Measurements from ENCODE around the gene MED13L. TPM values are rescaled to one million over a fixed set of nuclear protein-coding genes. Genes with fewer than 3 reads are reported as not detected.

MED13L gene
- polyA plus RNA-seq, 3 donors, result 69.2 to 91.0 (median 81.3) TPM

- DNase-seq (ENCODE audit: extremely low read depth in 1 of 11, low read depth in 9 of 11, low spot score in 4 of 11), result no peak
Observed at GRCh38 chr12:115956236-115956635, 321.3 kb downstream of the MED13L start.

GRCh38 chr12:115953450-115953849 is 324.0 kb downstream of the MED13L start:
- no peak for DNase-seq (ENCODE audit: extremely low read depth in 1 of 11, low read depth in 9 of 11, low spot score in 4 of 11)

GRCh38 chr12:115953031-115953430 is 324.5 kb downstream of the MED13L start:
- no peak for DNase-seq (ENCODE audit: extremely low read depth in 1 of 11, low read depth in 9 of 11, low spot score in 4 of 11)

GRCh38 chr12:115950959-115951358 is 326.5 kb downstream of the MED13L start:
- DNase-seq (ENCODE audit: extremely low read depth in 1 of 11, low read depth in 9 of 11, low spot score in 4 of 11), result no peak

GRCh38 chr12:115949675-115950074 is 327.8 kb downstream of the MED13L start:
- DNase-seq (ENCODE audit: extremely low read depth in 1 of 11, low read depth in 9 of 11, low spot score in 4 of 11), result no peak

GRCh38 chr12:115947696-115948062 is 329.8 kb downstream of the MED13L start:
- no peak for DNase-seq (ENCODE audit: extremely low read depth in 1 of 11, low read depth in 9 of 11, low spot score in 4 of 11)

- DNase-seq (ENCODE audit: extremely low read depth in 1 of 11, low read depth in 9 of 11, low spot score in 4 of 11), result no peak
Observed at GRCh38 chr12:115946867-115947695, 330.4 kb downstream of the MED13L start.

- no peak for DNase-seq (ENCODE audit: extremely low read depth in 1 of 11, low read depth in 9 of 11, low spot score in 4 of 11)
Observed at GRCh38 chr12:115946092-115946491, 331.4 kb downstream of the MED13L start.

GRCh38 chr12:115945491-115945885 is 332.0 kb downstream of the MED13L start:
- no peak for DNase-seq (ENCODE audit: extremely low read depth in 1 of 11, low read depth in 9 of 11, low spot score in 4 of 11)

GRCh38 chr12:115944837-115945490 is 332.5 kb downstream of the MED13L start:
- no peak for DNase-seq (ENCODE audit: extremely low read depth in 1 of 11, low read depth in 9 of 11, low spot score in 4 of 11)

GRCh38 chr12:115944392-115944742 is 333.1 kb downstream of the MED13L start:
- no peak for DNase-seq (ENCODE audit: extremely low read depth in 1 of 11, low read depth in 9 of 11, low spot score in 4 of 11)

GRCh38 chr12:115943630-115944391 is 333.7 kb downstream of the MED13L start:
- DNase-seq (ENCODE audit: extremely low read depth in 1 of 11, low read depth in 9 of 11, low spot score in 4 of 11), result no peak

GRCh38 chr12:115943310-115943629 is 334.2 kb downstream of the MED13L start:
- DNase-seq (ENCODE audit: extremely low read depth in 1 of 11, low read depth in 9 of 11, low spot score in 4 of 11), result no peak

- DNase-seq (ENCODE audit: extremely low read depth in 1 of 11, low read depth in 9 of 11, low spot score in 4 of 11), result no peak
Observed at GRCh38 chr12:115942346-115942745, 335.1 kb downstream of the MED13L start.

- no peak for DNase-seq (ENCODE audit: extremely low read depth in 1 of 11, low read depth in 9 of 11, low spot score in 4 of 11)
Observed at GRCh38 chr12:115941362-115941761, 336.1 kb downstream of the MED13L start.

- DNase-seq (ENCODE audit: extremely low read depth in 1 of 11, low read depth in 9 of 11, low spot score in 4 of 11), result no peak
Observed at GRCh38 chr12:115938794-115939377, 338.6 kb downstream of the MED13L start.

GRCh38 chr12:115936997-115937916 is 340.2 kb downstream of the MED13L start:
- no peak for DNase-seq (ENCODE audit: extremely low read depth in 1 of 11, low read depth in 9 of 11, low spot score in 4 of 11)

- no peak for DNase-seq (ENCODE audit: extremely low read depth in 1 of 11, low read depth in 9 of 11, low spot score in 4 of 11)
Observed at GRCh38 chr12:115934877-115935276, 342.6 kb downstream of the MED13L start.

- no peak for DNase-seq (ENCODE audit: extremely low read depth in 1 of 11, low read depth in 9 of 11, low spot score in 4 of 11)
Observed at GRCh38 chr12:115934046-115934445, 343.4 kb downstream of the MED13L start.
